HG02981 (cell line): ENCODE data around the gene ZNF555.
"Not testable (repeated sequence)": the region's sequence is repeated elsewhere in the genome, so short reads cannot be mapped to it uniquely, and the experiment has no call there.

Source experiments
- ATAC-seq: cut with Tn5 transposase; IDR thresholded peaks from one replicate; pipeline ENCODE4 v1.9.1; 2021; ENCODE audit warnings: mild to moderate bottlenecking, moderate library complexity; ENCODE audit not compliant: unreplicated experiment

The ZNF555 gene

GRCh38 chr19:2806736-2807378 lies 34.4 kb upstream of the ZNF555 start:
- ATAC-seq, result no peak

GRCh38 chr19:2807379-2808128 lies 33.7 kb upstream of the ZNF555 start:
- ATAC-seq, result no peak

- ATAC-seq, result no peak
These were observed 32.9 kb upstream of the ZNF555 start for GRCh38 chr19:2808129-2808941.

GRCh38 chr19:2809387-2810140 lies 31.7 kb upstream of the ZNF555 start:
- no peak for ATAC-seq

GRCh38 chr19:2810141-2811091 lies 30.9 kb upstream of the ZNF555 start:
- ATAC-seq, result no peak

- no peak for ATAC-seq
These were observed 30.0 kb upstream of the ZNF555 start for GRCh38 chr19:2811221-2811722.

- ATAC-seq, result no peak
These were observed 29.4 kb upstream of the ZNF555 start for GRCh38 chr19:2811735-2812413.

- ATAC-seq, result no peak
These were observed 28.7 kb upstream of the ZNF555 start for GRCh38 chr19:2812414-2813234.

- ATAC-seq, result no peak
These were observed 27.8 kb upstream of the ZNF555 start for GRCh38 chr19:2813235-2814160.

- ATAC-seq, result no peak
These were observed 26.8 kb upstream of the ZNF555 start for GRCh38 chr19:2814426-2814825.

- no peak for ATAC-seq
These were observed 26.1 kb upstream of the ZNF555 start for GRCh38 chr19:2815191-2815614.

GRCh38 chr19:2815923-2816322 lies 25.4 kb upstream of the ZNF555 start:
- ATAC-seq, result no peak

GRCh38 chr19:2816641-2817040 lies 24.6 kb upstream of the ZNF555 start:
- ATAC-seq, result no peak

- ATAC-seq, result not testable (repeated sequence)
These were observed 23.9 kb upstream of the ZNF555 start for GRCh38 chr19:2817237-2817829.

- ATAC-seq, result peak; percentile 89
These were observed 21.6 kb upstream of the ZNF555 start, which contains the start of gene ZNF554 for GRCh38 chr19:2819540-2820111. TSS of gene ZNF554 (plus strand) at chr19:2819868. CDS start at chr19:2820072, 204 bp downstream.

- ATAC-seq, result peak; percentile 4
These were observed 21.1 kb upstream of the ZNF555 start for GRCh38 chr19:2820112-2820702.
